Subcutaneous abdominal adipose tissue (tissue), 5 donors: ENCODE results near the gene BCAN.
A peak's percentile ranks its signal among the peaks of the same experiment; 100 is the strongest.
"Not testable (repeated sequence)": the region's sequence is repeated elsewhere in the genome, so short reads cannot be mapped to it uniquely, and the experiment has no call there.

ENCODE experiments used
- H3K27ac ChIP-seq: one replicate; pipeline ENCODE4 v1.7.0; 2013; ENCODE audit warnings: low read depth, mild to moderate bottlenecking, inconsistent platforms, low read length, moderate library complexity
- H3K27me3 ChIP-seq, 5 donors: one replicate each; pipeline ENCODE4 v1.7.0; 2013; ENCODE audit warnings: low read length in 5 of 5, inconsistent platforms in 1 of 5; ENCODE audit not compliant: control insufficient read depth in 5 of 5, insufficient read depth in 4 of 5
- H3K36me3 ChIP-seq, 5 donors: one replicate each; pipeline ENCODE4 v1.7.0; 2013; ENCODE audit warnings: low read length in 5 of 5; ENCODE audit not compliant: control insufficient read depth in 5 of 5, insufficient read depth in 5 of 5
- H3K4me1 ChIP-seq, 5 donors: one replicate each; pipeline ENCODE4 v1.7.0; 2013; ENCODE audit warnings: low read length in 5 of 5, mild to moderate bottlenecking in 3 of 5, moderate library complexity in 1 of 5; ENCODE audit not compliant: control insufficient read depth in 5 of 5, insufficient read depth in 5 of 5
- H3K4me3 ChIP-seq, 5 donors: one replicate each; pipeline ENCODE4 v1.7.0; 2013; ENCODE audit warnings: low read length in 5 of 5, low read depth in 1 of 5
- H3K9ac ChIP-seq, 5 donors: one replicate each; pipeline ENCODE4 v1.7.0; 2013; ENCODE audit warnings: low read length in 5 of 5, mild to moderate bottlenecking in 4 of 5, moderate library complexity in 3 of 5
- H3K9me3 ChIP-seq, 5 donors: one replicate each; pipeline ENCODE4 v1.7.0; 2013; ENCODE audit warnings: low read length in 5 of 5; ENCODE audit not compliant: control insufficient read depth in 5 of 5
- donor health status: healthy.
- donor health status: healthy.
- donor health status: healthy.
- donor health status: healthy.
- donor health status: healthy.

Gene BCAN

DNA sequence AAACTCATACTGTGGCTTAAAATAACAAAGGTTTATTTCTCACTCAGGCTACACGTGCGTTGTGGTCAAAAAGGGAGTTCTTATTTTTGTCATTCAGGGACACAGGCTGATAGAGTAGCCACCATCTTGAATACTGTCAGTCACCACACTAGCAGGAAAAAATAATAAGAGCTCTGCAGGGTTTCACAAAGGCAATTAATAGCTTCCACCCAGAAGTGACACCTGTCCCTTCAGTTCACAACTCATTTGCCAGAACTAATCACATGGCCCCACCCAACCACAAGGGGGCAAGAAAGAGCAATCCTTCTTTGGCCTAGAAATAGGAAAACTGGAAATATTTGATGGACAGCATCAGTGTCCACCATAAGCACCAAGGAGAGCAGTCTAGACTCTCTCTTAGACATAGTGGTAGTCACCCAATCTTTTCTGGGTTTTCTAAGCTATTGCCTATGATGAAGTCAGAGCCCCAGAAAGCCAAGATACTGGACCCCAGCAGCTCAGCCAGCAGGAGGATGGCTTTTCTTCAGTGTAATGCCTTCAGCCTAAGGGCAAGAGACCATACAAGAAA, 14.5 kb upstream of the BCAN start:
- no peak overlapping the region for H3K4me3 ChIP-seq
- H3K9me3 ChIP-seq, result no peaks in the 10 kb centered on the region
- H3K36me3 ChIP-seq, result no peaks in the 10 kb centered on the region
- no peak overlapping the region for H3K27ac ChIP-seq
- peaks cover 0 to 26% (median 24%) of the 10 kb centered on the region in 5 donors for H3K4me1 ChIP-seq
- H3K9ac ChIP-seq, result no peak overlapping the region
- peaks cover 18 to 48% (median 39%) of the 10 kb centered on the region in 5 donors for H3K27me3 ChIP-seq

DNA sequence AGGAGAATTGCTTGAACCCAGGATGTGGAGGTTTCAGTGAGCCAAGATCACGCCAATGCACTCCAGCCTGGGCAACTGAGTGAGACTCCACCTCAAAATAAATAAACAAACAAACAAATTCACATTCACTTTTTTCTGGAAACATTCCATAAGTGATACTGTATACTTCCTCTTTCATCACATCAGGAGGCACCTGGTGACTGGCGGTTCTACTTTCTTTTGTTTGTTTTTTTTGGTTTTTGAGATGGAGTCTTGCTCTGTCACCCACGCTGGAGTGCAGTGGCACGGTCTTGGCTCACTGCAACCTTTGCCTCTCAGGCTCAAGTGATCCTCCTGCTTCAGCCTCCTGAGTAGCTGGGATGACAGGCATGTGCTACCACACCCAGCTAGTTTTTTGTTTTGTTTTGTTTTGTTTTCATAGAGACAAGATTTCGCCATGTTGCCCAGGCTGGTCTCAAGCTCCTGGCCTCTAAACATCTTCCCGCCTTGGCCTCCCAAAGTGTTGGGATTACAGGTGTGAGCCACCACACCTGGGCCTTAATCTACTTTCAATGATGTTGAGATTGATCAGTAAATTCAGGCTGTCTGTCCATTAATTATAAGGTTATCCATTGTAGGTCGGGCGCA, 12.0 kb upstream of the BCAN start:
- no peaks in the 10 kb centered on the region for H3K36me3 ChIP-seq
- no peak overlapping the region for H3K4me3 ChIP-seq
- H3K9me3 ChIP-seq, result no peaks in the 10 kb centered on the region
- H3K9ac ChIP-seq, result no peak overlapping the region
- peaks cover 7 to 33% (median 26%) of the 10 kb centered on the region in 5 donors for H3K27me3 ChIP-seq
- no peak overlapping the region for H3K27ac ChIP-seq
- peaks cover 0 to 12% (median 11%) of the 10 kb centered on the region in 5 donors for H3K4me1 ChIP-seq

- H3K36me3 ChIP-seq, H3K9ac ChIP-seq, H3K4me1 ChIP-seq, H3K4me3 ChIP-seq, H3K27ac ChIP-seq, H3K9me3 ChIP-seq: not testable (repeated sequence)
- H3K27me3 ChIP-seq, result peaks cover 0 to 22% (median 18%) of the 10 kb centered on the region in 5 donors
Observed at GRCh38 chr1:156631152-156631551, 10.8 kb upstream of the BCAN start.

GRCh38 chr1:156632355-156632754, 9.6 kb upstream of the BCAN start:
- Histone ChIP-seq H3K4me1 (no peaks in the 10 kb centered on the region), H3K9me3 (no peaks in the 10 kb centered on the region), H3K27me3 (peaks cover 0 to 19% (median 16%) of the 10 kb centered on the region in 5 donors), H3K36me3 (no peaks in the 10 kb centered on the region), H3K4me3 (no peak overlapping the region), H3K27ac (no peak overlapping the region), H3K9ac (no peak overlapping the region)

GRCh38 chr1:156638189-156638985, 3.5 kb upstream of the BCAN start:
- Histone ChIP-seq H3K27ac (no peak overlapping the region), H3K4me3 (no peak overlapping the region), H3K9ac (no peak overlapping the region), H3K9me3 (no peaks in the 10 kb centered on the region), H3K4me1 (peaks cover 0 to 28% (median 11%) of the 10 kb centered on the region in 5 donors), H3K27me3 (peaks cover 39 to 54% (median 49%) of the 10 kb centered on the region in 5 donors), H3K36me3 (no peaks in the 10 kb centered on the region)

DNA sequence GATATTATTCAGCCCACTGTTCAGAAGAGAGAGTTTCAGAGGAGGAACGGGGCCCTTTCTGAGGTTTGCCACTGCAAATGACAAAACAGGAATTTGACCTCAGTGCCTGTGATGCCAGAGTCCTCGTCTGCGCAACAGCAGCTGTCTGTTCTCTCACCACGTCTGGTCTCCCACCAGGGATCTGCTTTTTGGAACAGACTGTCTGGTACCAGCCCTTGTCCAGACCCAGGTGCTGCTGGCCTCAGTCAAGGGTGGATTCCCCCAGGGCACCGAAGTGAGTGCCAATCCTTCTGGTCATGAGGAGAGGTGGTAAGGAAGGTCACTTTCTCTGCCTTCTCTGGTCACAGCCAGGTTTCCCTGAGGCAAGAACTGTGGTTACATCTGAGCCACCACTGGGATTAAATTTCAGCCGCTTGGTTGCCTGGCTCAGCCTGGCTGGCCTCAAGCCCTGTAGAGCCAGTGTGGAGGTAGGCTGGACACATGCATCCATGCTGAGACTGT, 2.3 kb upstream of the BCAN start:
- Histone ChIP-seq H3K36me3 (no peaks in the 10 kb centered on the region), H3K4me3 (no peak overlapping the region), H3K9ac (no peak overlapping the region), H3K27ac (no peak overlapping the region), H3K27me3 (peaks cover 39 to 66% (median 58%) of the 10 kb centered on the region in 5 donors), H3K9me3 (peaks cover 0 to 2% (median 0%) of the 10 kb centered on the region in 5 donors), H3K4me1 (peaks cover 2 to 28% (median 11%) of the 10 kb centered on the region in 5 donors)

DNA sequence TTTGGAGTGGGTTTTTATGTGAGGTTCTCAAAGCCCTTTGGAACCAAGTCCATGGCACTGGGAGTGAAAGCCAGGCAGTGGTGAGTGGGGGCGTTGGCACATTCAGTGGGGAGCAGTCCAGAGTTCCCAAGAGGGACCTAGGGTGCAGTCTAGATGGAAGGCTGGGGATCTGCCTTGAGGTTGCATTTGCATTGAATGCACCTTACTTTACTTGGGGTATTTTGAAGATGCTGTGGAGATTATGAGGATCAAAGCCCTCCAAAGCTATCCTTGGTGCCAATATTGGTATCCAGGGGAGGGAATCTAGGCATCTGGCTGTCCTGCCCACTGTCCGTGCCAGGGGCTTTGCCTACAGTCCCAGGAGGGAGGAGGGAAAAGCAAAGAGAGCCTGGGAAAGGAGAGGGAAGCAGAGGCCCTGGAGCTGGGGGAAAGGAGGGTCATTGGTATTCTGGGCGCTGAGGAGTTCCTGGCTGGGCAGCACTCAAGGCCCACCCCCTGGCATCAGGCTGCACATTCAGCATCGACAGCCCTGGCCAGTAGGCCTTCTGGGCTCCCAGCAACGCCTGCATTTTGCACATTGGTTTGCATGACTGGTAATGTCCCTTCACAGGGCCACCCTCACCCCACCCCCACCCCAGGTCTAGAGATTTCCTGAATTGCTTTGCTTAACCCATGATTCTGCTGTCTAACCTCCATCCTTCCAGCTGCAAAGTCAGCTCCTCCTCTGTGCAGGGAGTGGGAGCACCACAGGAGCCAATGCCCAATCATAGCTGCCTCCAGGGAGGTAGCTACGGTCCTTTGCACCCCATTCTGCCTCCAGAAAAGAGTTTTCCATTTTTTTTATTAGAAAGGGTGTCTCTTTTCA, 843 bp upstream of the BCAN start:
- Histone ChIP-seq H3K4me3 (peak overlapping the region in 1 of 5 donors; percentile 2), H3K36me3 (no peaks in the 10 kb centered on the region), H3K9ac (no peak overlapping the region), H3K27ac (no peak overlapping the region), H3K27me3 (peaks cover 44 to 77% (median 70%) of the 10 kb centered on the region in 5 donors), H3K4me1 (peaks cover 2 to 28% (median 11%) of the 10 kb centered on the region in 5 donors), H3K9me3 (peaks cover 0 to 2% (median 0%) of the 10 kb centered on the region in 5 donors)

DNA sequence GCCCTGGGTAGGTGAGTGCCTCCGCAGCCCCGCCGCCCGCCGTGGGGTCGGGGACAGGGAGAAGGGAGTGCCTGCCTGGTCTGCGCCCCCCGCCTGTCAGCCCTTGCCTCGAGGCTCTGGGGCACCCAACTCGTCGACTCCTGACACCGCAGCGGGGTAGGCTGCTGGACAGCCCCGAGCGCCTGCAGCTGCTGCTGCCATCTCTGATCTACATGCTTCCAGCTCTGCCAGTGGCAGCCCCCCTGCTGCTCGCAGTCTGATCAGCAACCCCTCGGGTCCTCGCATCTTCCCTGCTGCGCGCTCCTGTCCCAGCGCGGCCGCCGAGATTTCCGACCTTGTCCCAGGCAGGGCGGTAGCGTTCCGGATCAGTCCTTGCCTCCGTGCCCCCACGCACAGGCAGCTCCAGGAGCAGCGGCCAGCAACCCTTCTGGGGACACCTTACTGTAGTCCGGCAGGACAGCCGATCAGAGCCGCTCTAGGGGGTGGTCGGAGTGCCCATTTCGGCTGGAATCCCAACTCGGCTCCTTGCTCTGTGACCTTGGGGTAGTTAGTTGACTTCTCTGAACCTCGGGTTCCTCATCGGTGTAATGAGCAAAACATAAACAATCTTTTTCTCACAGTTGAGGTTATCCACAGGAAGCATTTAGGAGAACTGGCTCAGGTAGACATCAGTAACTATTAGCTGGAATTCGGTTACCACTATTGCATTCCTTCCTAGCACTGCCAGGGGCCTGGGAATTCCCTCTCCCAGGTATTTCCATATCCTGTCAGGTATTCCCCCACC, 540 bp downstream of the BCAN start:
- Histone ChIP-seq H3K36me3 (no peaks in the 10 kb centered on the region), H3K4me1 (peaks cover 2 to 28% (median 11%) of the 10 kb centered on the region in 5 donors), H3K9ac (no peak overlapping the region), H3K27ac (no peak overlapping the region), H3K9me3 (peaks cover 0 to 2% (median 0%) of the 10 kb centered on the region in 5 donors), H3K4me3 (peak overlapping the region in 1 of 5 donors; percentile 26), H3K27me3 (peaks cover 56 to 87% (median 83%) of the 10 kb centered on the region in 5 donors)
